Activated CD8-positive, alpha-beta T cell treated with anti-CD3 and anti-CD28 coated beads for 36 hours (primary cell): ENCODE data around the gene PRKAB2. TPM values are rescaled to one million over a fixed set of nuclear protein-coding genes. Genes with fewer than 3 reads are reported as not detected.
"Not testable (repeated sequence)": the region's sequence is repeated elsewhere in the genome, so short reads cannot be mapped to it uniquely, and the experiment has no call there.

Experiments used
- ATAC-seq: fragments of 200-7000 bp; cut with Tn5 transposase; one replicate; pipeline ENCODE4 v1.10.0; 2021; ENCODE audit warnings: mild to moderate bottlenecking, moderate library complexity
- CTCF ChIA-PET: fragments of 350-600 bp; sonication (Branson Sonifier 250); formaldehyde crosslinking; loops from one replicate; lab custom pipeline; 2021; ENCODE audit warnings: antibody characterized with exemption; lab: Charles Lee
- POLR2A ChIA-PET: fragments of 350-600 bp; sonication (Branson Sonifier 250); formaldehyde crosslinking; loops from one replicate; lab custom pipeline; 2021; ENCODE audit warnings: antibody characterized with exemption; lab: Charles Lee
- DNase-seq: peaks from one replicate; pipeline ENCODE4 v3.0.0-alpha.2; 2020
- H3K27ac Mint-ChIP-seq: one replicate; pipeline ENCODE4 v1.8.0; 2021; ENCODE audit warnings: mild to moderate bottlenecking, mixed read lengths
- H3K27me3 Mint-ChIP-seq: one replicate; pipeline ENCODE4 v1.8.0; 2021; ENCODE audit warnings: mixed read lengths
- H3K36me3 Mint-ChIP-seq: one replicate; pipeline ENCODE4 v1.8.0; 2021; ENCODE audit warnings: low read depth, mixed read lengths
- H3K4me1 Mint-ChIP-seq: one replicate; pipeline ENCODE4 v1.8.0; 2021; ENCODE audit warnings: low read depth, mixed read lengths
- H3K4me3 Mint-ChIP-seq: one replicate; pipeline ENCODE4 v1.8.0; 2021; ENCODE audit warnings: mild to moderate bottlenecking, moderate library complexity, mixed read lengths
- H3K9me3 Mint-ChIP-seq: one replicate; pipeline ENCODE4 v1.8.0; 2021; ENCODE audit warnings: mixed read lengths
- intact Hi-C: fragments of 100-400 bp; cut with micrococcal nuclease; formaldehyde crosslinking; loops from one replicate; pipeline ENCODE4 v1.10.0; 2022
- total RNA-seq, 2 experiments: library from RNA; stranded (reverse); gene quantifications; one replicate each; pipeline ENCODE4 v1.2.3, GENCODE V29; 2021
- TF ChIP-seq, protein P1 (sequence below): fragments of 200-600 bp; IDR thresholded peaks from one replicate; pipeline ENCODE4 v1.8.0; 2022; ENCODE audit warnings: antibody characterized with exemption, mild to moderate bottlenecking

Gene PRKAB2
- total RNA-seq, 2 experiments from 2014 or later = 5.8 to 6.4 TPM

DNA sequence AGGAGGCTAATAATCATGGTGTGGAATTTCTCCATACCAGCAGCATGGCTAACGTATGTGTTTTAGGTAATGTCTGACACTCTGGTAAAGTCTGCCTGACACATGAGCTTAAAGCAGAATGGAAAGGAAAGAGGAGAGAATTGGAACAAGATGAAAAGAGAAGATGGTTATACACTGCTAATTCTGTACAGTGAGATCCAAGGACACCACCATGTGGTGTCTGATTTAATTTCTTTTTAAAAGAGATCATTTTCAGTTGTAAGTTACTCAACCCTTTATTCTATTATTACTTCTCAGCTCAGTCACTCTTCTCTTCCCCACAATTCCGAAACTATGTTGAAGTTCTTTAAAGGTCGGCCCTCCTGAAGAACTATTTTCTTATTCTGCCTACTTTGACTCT, 15.6 kb downstream of the PRKAB2 start:
- TF ChIP-seq, protein P1, sequence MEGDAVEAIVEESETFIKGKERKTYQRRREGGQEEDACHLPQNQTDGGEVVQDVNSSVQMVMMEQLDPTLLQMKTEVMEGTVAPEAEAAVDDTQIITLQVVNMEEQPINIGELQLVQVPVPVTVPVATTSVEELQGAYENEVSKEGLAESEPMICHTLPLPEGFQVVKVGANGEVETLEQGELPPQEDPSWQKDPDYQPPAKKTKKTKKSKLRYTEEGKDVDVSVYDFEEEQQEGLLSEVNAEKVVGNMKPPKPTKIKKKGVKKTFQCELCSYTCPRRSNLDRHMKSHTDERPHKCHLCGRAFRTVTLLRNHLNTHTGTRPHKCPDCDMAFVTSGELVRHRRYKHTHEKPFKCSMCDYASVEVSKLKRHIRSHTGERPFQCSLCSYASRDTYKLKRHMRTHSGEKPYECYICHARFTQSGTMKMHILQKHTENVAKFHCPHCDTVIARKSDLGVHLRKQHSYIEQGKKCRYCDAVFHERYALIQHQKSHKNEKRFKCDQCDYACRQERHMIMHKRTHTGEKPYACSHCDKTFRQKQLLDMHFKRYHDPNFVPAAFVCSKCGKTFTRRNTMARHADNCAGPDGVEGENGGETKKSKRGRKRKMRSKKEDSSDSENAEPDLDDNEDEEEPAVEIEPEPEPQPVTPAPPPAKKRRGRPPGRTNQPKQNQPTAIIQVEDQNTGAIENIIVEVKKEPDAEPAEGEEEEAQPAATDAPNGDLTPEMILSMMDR = no peak
- intact Hi-C loops = no loop called here
- ChIA-PET POLR2A (no interaction called here), CTCF (no interaction called here)
- H3K9me3 Mint-ChIP-seq = no peaks in the 10 kb centered on the region
- no peak overlapping the region for H3K27ac Mint-ChIP-seq
- peaks cover 30% of the 10 kb centered on the region for H3K36me3 Mint-ChIP-seq
- ATAC-seq = no peak
- no peaks in the 10 kb centered on the region for H3K27me3 Mint-ChIP-seq
- H3K4me3 Mint-ChIP-seq = no peak overlapping the region
- H3K4me1 Mint-ChIP-seq = no peaks in the 10 kb centered on the region
- no peak for DNase-seq

DNA sequence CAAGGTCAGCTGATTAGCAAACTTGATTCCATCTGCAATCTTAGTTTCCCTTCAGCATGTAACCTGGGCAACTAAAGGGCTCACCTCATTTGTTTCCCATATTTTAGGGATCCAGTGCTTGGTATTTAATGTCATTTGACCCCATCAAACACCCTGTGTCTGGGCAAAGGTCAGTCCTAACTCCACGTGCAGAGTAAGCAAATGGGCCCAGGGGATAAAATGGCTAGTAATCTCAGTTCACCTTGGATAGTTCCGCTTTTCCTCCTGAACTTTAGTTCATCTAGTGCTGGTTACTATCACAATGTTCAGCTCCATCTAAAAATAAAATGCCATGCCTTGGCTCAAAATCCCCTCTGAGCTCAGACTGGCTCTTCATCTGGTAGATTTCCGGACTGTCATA, 19.5 kb downstream of the PRKAB2 start:
- Mint-ChIP-seq H3K27ac (no peak overlapping the region), H3K4me3 (no peak overlapping the region), H3K27me3 (no peaks in the 10 kb centered on the region), H3K9me3 (no peaks in the 10 kb centered on the region), H3K4me1 (no peaks in the 10 kb centered on the region), H3K36me3 (peaks cover 14% of the 10 kb centered on the region)
- DNase-seq = no peak
- TF ChIP-seq, protein P1 = no peak
- no peak for ATAC-seq
- ChIA-PET CTCF (no interaction called here), POLR2A (interaction anchor here (0.7 kb wide), 1 partner anchor 14 kb away, joined by 3 read pairs; no protein-coding TSS in a partner anchor)
- intact Hi-C loops = no loop called here

DNA sequence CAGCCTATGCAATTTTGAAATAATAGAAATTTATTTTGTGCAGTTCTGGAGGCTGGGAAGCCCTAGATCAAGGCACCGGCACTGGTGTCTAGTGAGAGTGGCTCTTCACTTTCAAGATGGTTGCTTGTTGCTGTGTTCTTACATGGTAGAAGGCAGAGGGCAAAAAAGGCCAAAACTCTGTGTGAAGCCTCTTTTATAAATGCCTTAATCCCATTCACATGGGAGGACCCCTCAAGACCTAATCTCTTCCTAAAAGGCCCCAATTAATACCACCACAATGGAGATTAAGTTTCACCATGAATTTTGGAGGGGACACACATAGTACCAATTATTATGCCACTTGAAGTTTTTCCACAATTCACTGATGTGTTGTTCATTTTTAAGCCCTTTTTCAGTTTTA, 21.0 kb downstream of the PRKAB2 start:
- TF ChIP-seq, protein P1 = no peak
- POLR2A ChIA-PET = no interaction called here
- no peak overlapping the region for H3K4me3 Mint-ChIP-seq

DNA sequence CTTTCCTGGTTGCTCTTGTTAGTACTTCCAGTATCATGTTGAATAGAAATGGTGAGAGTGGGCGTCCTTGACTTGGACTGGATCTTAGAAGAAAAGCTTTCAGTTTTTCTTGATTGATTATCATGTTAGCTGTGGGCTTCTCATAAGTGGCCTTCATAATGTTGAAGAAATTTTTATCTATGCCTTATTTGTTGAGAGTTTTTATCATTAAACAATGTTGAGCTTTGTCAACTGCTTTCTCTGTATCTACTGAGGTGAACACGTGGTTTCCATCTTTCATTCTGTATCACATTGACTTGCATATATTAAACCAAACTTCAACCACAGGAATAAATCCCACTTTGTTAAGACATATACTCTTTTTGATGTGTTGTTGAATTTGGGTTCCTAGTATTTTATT, 29.4 kb downstream of the PRKAB2 start:
- Mint-ChIP-seq H3K27ac (no peak overlapping the region), H3K4me3 (no peak overlapping the region), H3K27me3 (peaks cover 11% of the 10 kb centered on the region), H3K36me3 (no peaks in the 10 kb centered on the region), H3K9me3 (no peaks in the 10 kb centered on the region), H3K4me1 (no peaks in the 10 kb centered on the region)
- TF ChIP-seq, protein P1 = no peak
- POLR2A ChIA-PET = no interaction called here
- intact Hi-C loops = no loop called here
- DNase-seq (no peak), ATAC-seq (no peak)
- CTCF ChIA-PET = no interaction called here

More for the DNA sequence above, 21.0 kb downstream of the PRKAB2 start:
- no peak for ATAC-seq
- intact Hi-C loops = no loop called here
- no peaks in the 10 kb centered on the region for H3K27me3 Mint-ChIP-seq
- peaks cover 5% of the 10 kb centered on the region for H3K36me3 Mint-ChIP-seq
- no peak for DNase-seq
- H3K9me3 Mint-ChIP-seq = no peaks in the 10 kb centered on the region
- CTCF ChIA-PET = no interaction called here
- H3K4me1 Mint-ChIP-seq = no peaks in the 10 kb centered on the region
- no peak overlapping the region for H3K27ac Mint-ChIP-seq

DNA sequence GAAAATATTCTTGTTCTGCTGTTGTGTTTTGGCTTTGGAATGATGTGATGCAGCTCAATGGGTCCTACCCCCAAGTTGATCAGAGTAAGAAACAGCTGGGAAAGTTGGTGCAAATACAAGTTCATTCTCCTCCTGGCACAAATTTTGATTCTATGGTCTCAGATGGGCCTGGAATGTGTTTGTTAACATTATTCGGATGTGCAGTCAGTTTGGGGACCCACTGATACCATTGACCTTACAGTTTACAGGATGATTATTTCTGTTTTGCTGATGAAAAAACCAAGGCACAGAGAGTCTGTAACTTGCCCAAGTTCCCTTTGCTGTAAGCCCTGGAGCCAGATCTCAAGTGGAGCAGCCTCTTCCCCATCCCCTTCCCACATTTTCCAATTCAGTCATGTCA, 41.5 kb downstream of the PRKAB2 start:
- H3K4me3 Mint-ChIP-seq, ATAC-seq, DNase-seq, intact Hi-C loops, H3K36me3 Mint-ChIP-seq, H3K27me3 Mint-ChIP-seq, H3K9me3 Mint-ChIP-seq, H3K4me1 Mint-ChIP-seq, CTCF ChIA-PET, H3K27ac Mint-ChIP-seq: not testable (repeated sequence)
- POLR2A ChIA-PET = interaction anchor here (0.9 kb wide), 1 partner anchor 46 kb away, joined by 3 read pairs; no protein-coding TSS in a partner anchor
